ENCODE results near the gene HMCN2. TPM values are rescaled to one million over a fixed set of nuclear protein-coding genes. Genes with fewer than 3 reads are reported as not detected.

HMCN2 gene
- polyA plus RNA-seq, 2 of the 4 experiments (the other 2 are of a cell fraction) = 0.01 TPM; not detected in 1

GRCh38 chr9:130383350-130383715 is 117.8 kb downstream of the HMCN2 start:
- DNase-seq (ENCODE audit: low read depth in 1 of 2, low spot score in 1 of 2) (no peak), ATAC-seq (no peak), FAIRE-seq (no peak)
- no peak overlapping the region for H3K27ac ChIP-seq
- TF ChIP-seq MAZ (IDR thresholded peaks at IDR 0.05; ENCODE audit: borderline replicate concordance, low read depth, low read length) (no peak), NR3C1 (IDR thresholded peaks at IDR 0.05) (no peak), RFX5 (IDR thresholded peaks at IDR 0.05) (no peak), ZSCAN20 (CRISPR knock-in tag; IDR thresholded peaks at IDR 0.05) (no peak), ZNF302 (CRISPR knock-in tag; IDR thresholded peaks at IDR 0.05) (no peak), CEBPB (IDR thresholded peaks at IDR 0.05) (no peak), RCOR1 (IDR thresholded peaks at IDR 0.05; ENCODE audit: low read depth, low read length) (no peak), CHD4 (IDR thresholded peaks at IDR 0.05; ENCODE audit: borderline replicate concordance) (no peak), SMC3 (IDR thresholded peaks at IDR 0.05) (no peak), ELK1 (IDR thresholded peaks at IDR 0.05; ENCODE audit: low read depth, low read length) (no peak), HDAC2 (IDR thresholded peaks at IDR 0.05) (no peak), HES2 (IDR thresholded peaks at IDR 0.05) (no peak)
- TF ChIP-seq, protein P1, sequence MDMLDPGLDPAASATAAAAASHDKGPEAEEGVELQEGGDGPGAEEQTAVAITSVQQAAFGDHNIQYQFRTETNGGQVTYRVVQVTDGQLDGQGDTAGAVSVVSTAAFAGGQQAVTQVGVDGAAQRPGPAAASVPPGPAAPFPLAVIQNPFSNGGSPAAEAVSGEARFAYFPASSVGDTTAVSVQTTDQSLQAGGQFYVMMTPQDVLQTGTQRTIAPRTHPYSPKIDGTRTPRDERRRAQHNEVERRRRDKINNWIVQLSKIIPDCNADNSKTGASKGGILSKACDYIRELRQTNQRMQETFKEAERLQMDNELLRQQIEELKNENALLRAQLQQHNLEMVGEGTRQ (IDR thresholded peaks at IDR 0.05) = no peak
- TF ChIP-seq, protein P2, sequence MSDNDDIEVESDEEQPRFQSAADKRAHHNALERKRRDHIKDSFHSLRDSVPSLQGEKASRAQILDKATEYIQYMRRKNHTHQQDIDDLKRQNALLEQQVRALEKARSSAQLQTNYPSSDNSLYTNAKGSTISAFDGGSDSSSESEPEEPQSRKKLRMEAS (IDR thresholded peaks at IDR 0.05) = no peak
- 87% methylated on average over 5 of the region's 8 CpGs for WGBS (ENCODE audit: missing lambda C conversion rate)
- CTCF ChIA-PET = interaction anchor here (0.7 to 1.5 kb wide), 2 partner anchors 9 to 41 kb away, joined by 3 read pairs; no protein-coding TSS in a partner anchor
- H3K4me2 ChIP-seq = no peak overlapping the region
- POLR2A ChIA-PET = no interaction called here
- no peaks in the 10 kb centered on the region for H3K4me1 ChIP-seq
- no peaks in the 10 kb centered on the region for H3K9me3 ChIP-seq
- no peak overlapping the region for H3K4me3 ChIP-seq

DNA sequence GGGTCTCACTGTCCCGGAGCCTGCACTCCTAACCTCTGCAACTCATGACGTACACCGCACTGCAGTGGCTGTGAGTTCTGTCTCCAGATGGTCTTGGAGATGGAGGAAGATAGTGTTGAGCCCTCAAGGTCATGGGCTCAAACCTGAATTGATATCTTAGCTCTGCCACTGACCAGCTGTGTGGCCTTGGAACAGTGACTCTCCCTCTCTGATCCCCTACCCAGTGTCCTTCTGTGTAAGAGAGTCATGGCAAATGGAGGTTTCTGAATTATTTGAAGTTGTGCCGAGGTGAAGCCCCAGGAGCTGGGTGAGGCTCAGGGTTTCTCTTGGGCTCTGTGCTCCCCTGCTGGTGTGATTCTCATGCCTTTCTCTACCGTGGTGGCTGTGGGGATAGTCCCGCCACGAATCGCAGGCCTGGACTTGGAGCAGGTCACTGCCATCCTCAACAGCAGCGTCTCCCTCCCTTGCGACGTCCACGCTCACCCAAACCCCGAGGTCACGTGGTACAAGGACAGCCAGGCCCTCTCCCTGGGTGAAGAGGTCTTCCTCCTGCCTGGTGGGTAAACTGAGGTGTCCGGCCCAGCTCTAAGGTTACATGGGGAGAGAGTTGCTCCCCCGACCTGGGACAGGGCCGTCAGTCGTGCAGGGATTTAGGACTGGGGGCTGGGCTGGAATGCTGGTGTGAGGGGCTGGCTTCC is 118.6 kb downstream of the HMCN2 start:
- ChIA-PET POLR2A (no interaction called here), CTCF (interaction anchor here (0.6 to 1.5 kb wide), 3 partner anchors 9 to 57 kb away, joined by 3 to 4 read pairs (median 3); no protein-coding TSS in a partner anchor)
- H3K4me1 ChIP-seq = no peaks in the 10 kb centered on the region
- no peak overlapping the region for H3K27ac ChIP-seq
- H3K4me2 ChIP-seq = no peak overlapping the region
- H3K4me3 ChIP-seq = no peak overlapping the region
- ATAC-seq (no peak), FAIRE-seq (no peak), DNase-seq (ENCODE audit: low read depth in 1 of 2, low spot score in 1 of 2) (no peak)
- H3K9me3 ChIP-seq = no peaks in the 10 kb centered on the region
- WGBS (ENCODE audit: missing lambda C conversion rate) = 60% methylated on average over 11 of the region's 18 CpGs
- TF ChIP-seq KDM5A (IDR thresholded peaks at IDR 0.05) (no peak), PHF8 (IDR thresholded peaks at IDR 0.05; ENCODE audit: borderline replicate concordance, low read depth) (no peak), NFE2L2 (conservative IDR thresholded peaks at IDR 0.05; ENCODE audit: low read length) (no peak), NPAS2 (CRISPR knock-in tag; IDR thresholded peaks at IDR 0.05; ENCODE audit: borderline replicate concordance) (no peak), ZFP36 (IDR thresholded peaks at IDR 0.05; ENCODE audit: borderline replicate concordance, partially characterized antibody) (peak; percentile 37)
- TF ChIP-seq, protein P1 (IDR thresholded peaks at IDR 0.05) = peak; percentile 41; the same call in 1 of the 2 replicates

- Histone ChIP-seq H3K4me2 (no peak overlapping the region), H3K4me1 (no peaks in the 10 kb centered on the region), H3K9me3 (no peaks in the 10 kb centered on the region), H3K27ac (no peak overlapping the region), H3K4me3 (no peak overlapping the region)
- no peak for DNase-seq (ENCODE audit: low read depth in 1 of 2, low spot score in 1 of 2)
- FAIRE-seq = no peak
- CTCF ChIA-PET = interaction anchor here (0.8 kb wide), 1 partner anchor 20 kb away, joined by 3 read pairs; no protein-coding TSS in a partner anchor
- ATAC-seq = no peak
- WGBS (ENCODE audit: missing lambda C conversion rate) = 51% methylated on average over 7 of the region's 11 CpGs
- POLR2A ChIA-PET = no interaction called here
- TF ChIP-seq KDM5A (IDR thresholded peaks at IDR 0.05) (no peak), MYC (IDR thresholded peaks at IDR 0.05; ENCODE audit: borderline replicate concordance, low read length) (no peak), PBX3 (IDR thresholded peaks at IDR 0.05) (no peak), KDM1A (IDR thresholded peaks at IDR 0.05; ENCODE audit: low read depth) (no peak), HMGXB4 (CRISPR knock-in tag; IDR thresholded peaks at IDR 0.05; ENCODE audit: borderline replicate concordance) (no peak), E2F6 (IDR thresholded peaks at IDR 0.05; ENCODE audit: borderline replicate concordance, low read depth) (no peak), EHMT2 (IDR thresholded peaks at IDR 0.05; ENCODE audit: low read depth) (no peak), HEYL (CRISPR knock-in tag; IDR thresholded peaks at IDR 0.05) (no peak), ZC3H11A (IDR thresholded peaks at IDR 0.05) (no peak), POLR2A (IDR thresholded peaks at IDR 0.05; ENCODE audit: low read length) (no peak), HDAC2 (IDR thresholded peaks at IDR 0.05) (no peak)
These were observed 119.7 kb downstream of the HMCN2 start for GRCh38 chr9:130385257-130385656.
